B cell (primary cell): Measurements from ENCODE around the gene NPHS1.

Experiments
- EZH2 ChIP-seq: IDR thresholded peaks from 2 replicates; pipeline ENCODE4 v1.6.1; 2012; ENCODE audit warnings: borderline replicate concordance, low read depth, mild to moderate bottlenecking, moderate library complexity, low read length; ENCODE audit not compliant: insufficient read depth, poor library complexity, severe bottlenecking
- TF ChIP-seq, protein P1 (sequence below): fragments of 200-600 bp; IDR thresholded peaks from one replicate; pipeline ENCODE4 v1.8.0; 2022; ENCODE audit warnings: antibody characterized with exemption, mild to moderate bottlenecking

DNA sequence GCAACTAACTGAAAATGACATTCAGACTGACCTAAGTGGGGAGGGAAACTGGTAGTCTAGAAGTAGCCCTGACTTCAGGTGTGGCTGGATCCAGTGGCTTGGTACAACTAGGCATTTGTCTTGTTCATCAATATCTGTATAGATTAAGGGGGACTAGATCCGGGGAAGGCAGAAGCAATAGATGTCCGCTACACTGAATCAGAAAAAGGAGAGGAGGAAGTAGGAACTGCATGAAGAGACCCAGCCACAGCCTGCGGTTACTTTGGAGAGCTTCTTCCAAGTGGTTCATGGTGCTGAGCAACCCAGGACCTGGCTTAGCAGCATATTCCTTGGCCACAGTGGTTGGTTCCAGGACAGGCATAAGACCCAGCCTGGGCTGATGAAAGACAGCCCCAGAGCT, 29.7 kb downstream of the NPHS1 start:
- TF ChIP-seq, protein P1, sequence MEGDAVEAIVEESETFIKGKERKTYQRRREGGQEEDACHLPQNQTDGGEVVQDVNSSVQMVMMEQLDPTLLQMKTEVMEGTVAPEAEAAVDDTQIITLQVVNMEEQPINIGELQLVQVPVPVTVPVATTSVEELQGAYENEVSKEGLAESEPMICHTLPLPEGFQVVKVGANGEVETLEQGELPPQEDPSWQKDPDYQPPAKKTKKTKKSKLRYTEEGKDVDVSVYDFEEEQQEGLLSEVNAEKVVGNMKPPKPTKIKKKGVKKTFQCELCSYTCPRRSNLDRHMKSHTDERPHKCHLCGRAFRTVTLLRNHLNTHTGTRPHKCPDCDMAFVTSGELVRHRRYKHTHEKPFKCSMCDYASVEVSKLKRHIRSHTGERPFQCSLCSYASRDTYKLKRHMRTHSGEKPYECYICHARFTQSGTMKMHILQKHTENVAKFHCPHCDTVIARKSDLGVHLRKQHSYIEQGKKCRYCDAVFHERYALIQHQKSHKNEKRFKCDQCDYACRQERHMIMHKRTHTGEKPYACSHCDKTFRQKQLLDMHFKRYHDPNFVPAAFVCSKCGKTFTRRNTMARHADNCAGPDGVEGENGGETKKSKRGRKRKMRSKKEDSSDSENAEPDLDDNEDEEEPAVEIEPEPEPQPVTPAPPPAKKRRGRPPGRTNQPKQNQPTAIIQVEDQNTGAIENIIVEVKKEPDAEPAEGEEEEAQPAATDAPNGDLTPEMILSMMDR, result no peak
- no peak for TF ChIP-seq EZH2
